WTC11 (cell line): ENCODE results near the gene SPRR2E. TPM values are rescaled to one million over a fixed set of nuclear protein-coding genes. Genes with fewer than 3 reads are reported as not detected.
"Not testable (repeated sequence)": the region's sequence is repeated elsewhere in the genome, so short reads cannot be mapped to it uniquely, and the experiment has no call there.

ENCODE experiments used
- ATAC-seq: fragments of 200-7000 bp; cut with Tn5 transposase; 2 replicates; pipeline ENCODE4 v1.10.0; 2021; ENCODE audit warnings: mild to moderate bottlenecking, moderate library complexity
- CTCF ChIA-PET: fragments of 300-600 bp; sonication (Branson Sonifier 250); formaldehyde crosslinking; loops from one replicate; lab custom pipeline; 2021; ENCODE audit warnings: antibody characterized with exemption; lab: Charles Lee
- POLR2A ChIA-PET: fragments of 350-600 bp; sonication (Branson Sonifier 250); formaldehyde crosslinking; loops from one replicate; lab custom pipeline; 2021; ENCODE audit warnings: antibody characterized with exemption; lab: Charles Lee
- DNase-seq: peaks from one replicate; pipeline ENCODE4 v3.0.0; 2021; ENCODE audit warnings: low spot score
- H3K27ac Mint-ChIP-seq: 2 replicates; pipeline ENCODE4 v1.8.0; 2021; ENCODE audit warnings: mixed read lengths
- H3K27me3 Mint-ChIP-seq: 2 replicates; pipeline ENCODE4 v1.8.0; 2021; ENCODE audit warnings: low read depth, mild to moderate bottlenecking, moderate library complexity, mixed read lengths
- H3K36me3 Mint-ChIP-seq: 2 replicates; pipeline ENCODE4 v1.8.0; 2021; ENCODE audit warnings: mixed read lengths
- H3K4me1 Mint-ChIP-seq: 2 replicates; pipeline ENCODE4 v1.8.0; 2022; ENCODE audit warnings: mixed read lengths
- H3K4me3 Mint-ChIP-seq: 2 replicates; pipeline ENCODE4 v1.8.0; 2021; ENCODE audit warnings: mild to moderate bottlenecking, moderate library complexity, mixed read lengths
- H3K9me3 Mint-ChIP-seq: 2 replicates; pipeline ENCODE4 v1.8.0; 2021; ENCODE audit warnings: mixed read lengths
- ETV6 ChIP-seq: sonication (generic); formaldehyde crosslinking; IDR thresholded peaks from 2 replicates; pipeline ENCODE4 v1.8.1; 2022; ENCODE audit warnings: mild to moderate bottlenecking, missing genetic modification reagents
- FOXJ3 ChIP-seq: sonication (generic); formaldehyde crosslinking; IDR thresholded peaks from 2 replicates; pipeline ENCODE4 v1.9.0; 2021; ENCODE audit warnings: missing genetic modification reagents, mild to moderate bottlenecking, borderline replicate concordance
- FOXK1 ChIP-seq: sonication (generic); formaldehyde crosslinking; IDR thresholded peaks from 2 replicates; pipeline ENCODE4 v1.8.0; 2022; ENCODE audit warnings: mild to moderate bottlenecking, moderate library complexity, missing genetic modification reagents
- FOXP4 ChIP-seq: sonication (generic); formaldehyde crosslinking; IDR thresholded peaks from 2 replicates; pipeline ENCODE4 v1.8.0; 2022; ENCODE audit warnings: mild to moderate bottlenecking, missing genetic modification reagents
- HMGA2 ChIP-seq: fragments of 250-450 bp; sonication (Bioruptor Pico); IDR thresholded peaks from 2 replicates; pipeline ENCODE4 v1.4.0; 2021; ENCODE audit warnings: mild to moderate bottlenecking, moderate library complexity
- MAX ChIP-seq: sonication (generic); formaldehyde crosslinking; IDR thresholded peaks from 2 replicates; pipeline ENCODE4 v1.8.0; 2022; ENCODE audit warnings: mild to moderate bottlenecking, missing genetic modification reagents
- NFE2L1 ChIP-seq: sonication (generic); formaldehyde crosslinking; IDR thresholded peaks from 2 replicates; pipeline ENCODE4 v1.8.1; 2023; ENCODE audit warnings: missing genetic modification reagents
- SP1 ChIP-seq: sonication (generic); formaldehyde crosslinking; conservative IDR thresholded peaks from 2 replicates; pipeline ENCODE4 v1.8.1; 2022; ENCODE audit warnings: missing genetic modification reagents
- TEAD1 ChIP-seq: sonication (generic); formaldehyde crosslinking; IDR thresholded peaks from 2 replicates; pipeline ENCODE4 v1.8.0; 2022; ENCODE audit warnings: mild to moderate bottlenecking, missing genetic modification reagents
- ZNF317 ChIP-seq: sonication (generic); formaldehyde crosslinking; IDR thresholded peaks from 2 replicates; pipeline ENCODE4 v1.8.1; 2023; ENCODE audit warnings: low read depth, mild to moderate bottlenecking, moderate library complexity, missing genetic modification reagents, borderline replicate concordance
- ZNF423 ChIP-seq: fragments of 250-450 bp; sonication (Bioruptor Pico); IDR thresholded peaks from 2 replicates; pipeline ENCODE4 v2.1.2; 2022; ENCODE audit warnings: mild to moderate bottlenecking, moderate library complexity
- total RNA-seq: library from RNA; stranded (reverse); gene quantifications from 3 replicates; pipeline ENCODE4 v1.2.3, GENCODE V29; 2021
- TF ChIP-seq, protein P1 (sequence below): fragments of 250-450 bp; sonication (Bioruptor Pico); conservative IDR thresholded peaks from 2 replicates; pipeline ENCODE4 v1.9.0; 2021; ENCODE audit warnings: mild to moderate bottlenecking
- TF ChIP-seq, protein P2 (sequence below): sonication (generic); formaldehyde crosslinking; IDR thresholded peaks from 2 replicates; pipeline ENCODE4 v1.8.1; 2022; ENCODE audit warnings: mild to moderate bottlenecking, moderate library complexity, missing genetic modification reagents
- TF ChIP-seq, protein P3 (sequence below): sonication (generic); formaldehyde crosslinking; IDR thresholded peaks from 2 replicates; pipeline ENCODE4 v1.8.0; 2023; ENCODE audit warnings: missing genetic modification reagents
- TF ChIP-seq, protein P4 (sequence below): sonication (generic); formaldehyde crosslinking; IDR thresholded peaks from 2 replicates; pipeline ENCODE4 v1.8.0; 2023; ENCODE audit warnings: mild to moderate bottlenecking, missing genetic modification reagents

SPRR2E gene
- total RNA-seq, 1 experiment from 2014 or later = not detected

- ChIA-PET POLR2A (no interaction called here), CTCF (no interaction called here)
- Mint-ChIP-seq H3K4me1 (peaks cover 57% of the 10 kb centered on the region), H3K27me3 (peaks cover 9% of the 10 kb centered on the region), H3K36me3 (peaks cover 57% of the 10 kb centered on the region), H3K27ac (no peak overlapping the region), H3K4me3 (no peak overlapping the region), H3K9me3 (peaks cover 54% of the 10 kb centered on the region)
- no peak for ATAC-seq
- DNase-seq = no peak
- TF ChIP-seq HMGA2 (CRISPR knock-in tag) = no peak
- peak; percentile 80; the same call in 1 of the 2 replicates for TF ChIP-seq ZNF317 (CRISPR knock-in tag)
These were observed 31.2 kb upstream of the SPRR2E start for GRCh38 chr1:153125536-153125935.

DNA sequence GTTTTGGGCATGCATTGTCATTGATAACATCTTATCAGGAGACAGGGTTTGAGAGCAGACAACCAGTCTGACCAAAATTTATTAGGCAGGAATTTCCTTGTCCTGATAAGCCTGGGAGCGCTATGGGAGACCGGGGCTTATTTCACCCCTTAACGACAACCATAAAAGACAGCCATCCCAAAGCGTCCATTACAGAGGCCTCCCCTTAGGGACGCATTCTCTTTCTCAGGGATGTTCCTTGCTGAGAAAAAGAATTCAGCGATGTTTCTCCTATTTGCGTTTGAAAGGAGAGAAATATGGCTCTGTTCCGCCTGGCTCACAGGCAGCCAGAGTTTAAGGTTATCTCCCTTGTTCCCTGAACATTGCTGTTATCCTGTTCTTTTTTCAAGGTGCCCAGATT lies 29.5 kb upstream of the SPRR2E start:
- peak overlapping the region; percentile 10 for H3K4me3 Mint-ChIP-seq
- POLR2A ChIA-PET, CTCF ChIA-PET: not testable (repeated sequence)

DNA sequence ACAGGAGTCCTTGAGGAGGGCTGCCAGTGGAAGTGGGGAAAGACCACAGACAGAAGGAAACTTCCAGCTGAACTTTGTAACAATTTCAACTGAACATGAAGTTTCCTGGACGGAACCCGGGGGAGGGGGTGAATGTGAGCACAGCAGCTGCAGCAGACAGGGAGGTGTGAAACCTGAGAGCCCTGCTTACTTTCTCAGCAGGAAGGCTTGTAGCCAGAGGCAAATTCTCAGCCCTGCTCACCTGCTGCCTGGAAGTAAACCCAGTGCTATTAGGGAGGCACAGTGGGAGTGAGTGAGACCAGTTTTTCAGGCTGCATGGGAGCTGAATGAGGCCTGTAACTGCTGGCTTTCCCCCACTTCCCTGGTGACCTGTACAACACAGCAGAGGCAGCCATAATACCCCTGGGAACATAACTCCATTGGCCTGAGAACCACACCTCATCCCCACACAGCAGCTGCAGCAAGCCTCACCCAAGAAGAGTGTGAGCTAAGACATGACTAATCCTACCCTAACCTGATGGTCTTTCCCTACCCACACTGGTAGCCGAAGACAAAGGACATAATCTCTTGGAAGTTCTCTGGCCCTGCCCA lies 28.6 kb upstream of the SPRR2E start:
- peaks cover 61% of the 10 kb centered on the region for H3K4me1 Mint-ChIP-seq
- POLR2A ChIA-PET = no interaction called here
- TF ChIP-seq NFE2L1 (CRISPR knock-in tag) (0 out of 2 replicates have a peak, but pooled peaks have one; percentile 11), TEAD1 (CRISPR knock-in tag) (peak; percentile 69), ETV6 (CRISPR knock-in tag) (peak; percentile 54; the same call in 1 of the 2 replicates), ZNF423 (CRISPR knock-in tag) (peak; percentile 48; the same call in 1 of the 2 replicates), MAX (peak; percentile 35; the same call in 1 of the 2 replicates), FOXJ3 (no peak), FOXK1 (CRISPR knock-in tag) (peak; percentile 82; the same call in 1 of the 2 replicates), FOXP4 (peak; percentile 86; the same call in 1 of the 2 replicates), SP1 (CRISPR knock-in tag) (0 out of 2 replicates have a peak, but pooled peaks have one; percentile 42)
- TF ChIP-seq, protein P1, sequence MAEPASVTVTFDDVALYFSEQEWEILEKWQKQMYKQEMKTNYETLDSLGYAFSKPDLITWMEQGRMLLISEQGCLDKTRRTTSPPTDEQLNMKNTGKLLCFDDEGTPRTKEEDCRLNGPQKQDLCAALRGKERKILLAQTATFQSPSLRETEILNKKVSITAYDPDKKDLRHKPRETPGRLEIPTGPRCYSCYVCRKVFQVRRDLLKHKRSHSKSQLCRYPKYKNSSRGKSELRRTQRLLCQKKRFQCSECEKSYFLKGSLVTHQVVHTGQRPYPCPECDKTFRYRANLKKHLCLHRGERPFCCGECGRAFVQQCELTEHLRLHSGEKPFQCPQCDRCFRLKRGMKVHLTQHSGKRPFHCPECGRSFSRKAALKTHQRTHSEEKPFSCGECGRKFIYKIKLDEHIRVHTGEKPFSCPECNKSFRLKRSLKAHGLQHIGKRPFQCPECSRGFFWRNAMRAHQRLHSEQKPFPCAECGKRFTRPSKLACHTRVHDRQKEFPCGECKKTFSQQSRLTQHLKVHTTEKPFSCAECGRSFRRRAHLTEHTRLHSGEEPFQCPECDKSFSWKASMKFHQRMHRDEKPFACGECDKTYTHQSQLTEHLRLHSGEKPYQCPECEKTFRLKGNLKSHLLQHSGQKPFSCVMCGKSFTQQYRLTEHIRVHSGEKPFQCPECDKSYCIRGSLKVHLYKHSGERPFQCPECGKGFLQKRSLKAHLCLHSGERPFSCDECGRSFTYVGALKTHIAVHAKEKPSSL (CRISPR knock-in tag) = no peak
- TF ChIP-seq, protein P2, sequence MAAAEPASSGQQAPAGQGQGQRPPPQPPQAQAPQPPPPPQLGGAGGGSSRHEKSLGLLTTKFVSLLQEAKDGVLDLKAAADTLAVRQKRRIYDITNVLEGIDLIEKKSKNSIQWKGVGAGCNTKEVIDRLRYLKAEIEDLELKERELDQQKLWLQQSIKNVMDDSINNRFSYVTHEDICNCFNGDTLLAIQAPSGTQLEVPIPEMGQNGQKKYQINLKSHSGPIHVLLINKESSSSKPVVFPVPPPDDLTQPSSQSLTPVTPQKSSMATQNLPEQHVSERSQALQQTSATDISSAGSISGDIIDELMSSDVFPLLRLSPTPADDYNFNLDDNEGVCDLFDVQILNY = no peak
- TF ChIP-seq, protein P3, sequence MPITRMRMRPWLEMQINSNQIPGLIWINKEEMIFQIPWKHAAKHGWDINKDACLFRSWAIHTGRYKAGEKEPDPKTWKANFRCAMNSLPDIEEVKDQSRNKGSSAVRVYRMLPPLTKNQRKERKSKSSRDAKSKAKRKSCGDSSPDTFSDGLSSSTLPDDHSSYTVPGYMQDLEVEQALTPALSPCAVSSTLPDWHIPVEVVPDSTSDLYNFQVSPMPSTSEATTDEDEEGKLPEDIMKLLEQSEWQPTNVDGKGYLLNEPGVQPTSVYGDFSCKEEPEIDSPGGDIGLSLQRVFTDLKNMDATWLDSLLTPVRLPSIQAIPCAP = no peak
- TF ChIP-seq, protein P4, sequence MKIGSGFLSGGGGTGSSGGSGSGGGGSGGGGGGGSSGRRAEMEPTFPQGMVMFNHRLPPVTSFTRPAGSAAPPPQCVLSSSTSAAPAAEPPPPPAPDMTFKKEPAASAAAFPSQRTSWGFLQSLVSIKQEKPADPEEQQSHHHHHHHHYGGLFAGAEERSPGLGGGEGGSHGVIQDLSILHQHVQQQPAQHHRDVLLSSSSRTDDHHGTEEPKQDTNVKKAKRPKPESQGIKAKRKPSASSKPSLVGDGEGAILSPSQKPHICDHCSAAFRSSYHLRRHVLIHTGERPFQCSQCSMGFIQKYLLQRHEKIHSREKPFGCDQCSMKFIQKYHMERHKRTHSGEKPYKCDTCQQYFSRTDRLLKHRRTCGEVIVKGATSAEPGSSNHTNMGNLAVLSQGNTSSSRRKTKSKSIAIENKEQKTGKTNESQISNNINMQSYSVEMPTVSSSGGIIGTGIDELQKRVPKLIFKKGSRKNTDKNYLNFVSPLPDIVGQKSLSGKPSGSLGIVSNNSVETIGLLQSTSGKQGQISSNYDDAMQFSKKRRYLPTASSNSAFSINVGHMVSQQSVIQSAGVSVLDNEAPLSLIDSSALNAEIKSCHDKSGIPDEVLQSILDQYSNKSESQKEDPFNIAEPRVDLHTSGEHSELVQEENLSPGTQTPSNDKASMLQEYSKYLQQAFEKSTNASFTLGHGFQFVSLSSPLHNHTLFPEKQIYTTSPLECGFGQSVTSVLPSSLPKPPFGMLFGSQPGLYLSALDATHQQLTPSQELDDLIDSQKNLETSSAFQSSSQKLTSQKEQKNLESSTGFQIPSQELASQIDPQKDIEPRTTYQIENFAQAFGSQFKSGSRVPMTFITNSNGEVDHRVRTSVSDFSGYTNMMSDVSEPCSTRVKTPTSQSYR (CRISPR knock-in tag) = 0 out of 2 replicates have a peak, but pooled peaks have one; percentile 20
- TF ChIP-seq, all 79 proteins: peak for 9
- H3K27me3 Mint-ChIP-seq = peaks cover 9% of the 10 kb centered on the region
- H3K36me3 Mint-ChIP-seq = peaks cover 47% of the 10 kb centered on the region
- peak overlapping the region; percentile 32; the same call in 1 of the 2 replicates for H3K4me3 Mint-ChIP-seq
- ATAC-seq = peak; percentile 98
- peak overlapping the region; percentile 99 for H3K27ac Mint-ChIP-seq
- CTCF ChIA-PET = interaction anchor here (0.6 to 1.4 kb wide), 5 partner anchors 47 to 245 kb away, joined by 3 to 5 read pairs (median 3); partner anchors contain the start of gene SMCP
- DNase-seq = peak; percentile 74
- H3K9me3 Mint-ChIP-seq = peaks cover 48% of the 10 kb centered on the region

More for the DNA sequence above, 29.5 kb upstream of the SPRR2E start:
- DNase-seq, H3K27me3 Mint-ChIP-seq: not testable (repeated sequence)
- H3K36me3 Mint-ChIP-seq = peaks cover 47% of the 10 kb centered on the region
- peak overlapping the region; percentile 99 for H3K27ac Mint-ChIP-seq
- H3K9me3 Mint-ChIP-seq = peaks cover 48% of the 10 kb centered on the region
- ATAC-seq = peak; percentile 31
- TF ChIP-seq TEAD1 (CRISPR knock-in tag) = 0 out of 2 replicates have a peak, but pooled peaks have one; percentile 15
- H3K4me1 Mint-ChIP-seq = peaks cover 63% of the 10 kb centered on the region
